NK-92 (cell line): ENCODE data around the gene FUBP1.
A peak's percentile ranks its signal among the peaks of the same experiment; 100 is the strongest.
"Not testable (repeated sequence)": the region's sequence is repeated elsewhere in the genome, so short reads cannot be mapped to it uniquely, and the experiment has no call there.

Source experiments
- DNase-seq: peaks from one replicate; lab custom pipeline; 2025; ENCODE audit not compliant: unreplicated experiment; lab: John Stamatoyannopoulos, UW

FUBP1 gene

DNA sequence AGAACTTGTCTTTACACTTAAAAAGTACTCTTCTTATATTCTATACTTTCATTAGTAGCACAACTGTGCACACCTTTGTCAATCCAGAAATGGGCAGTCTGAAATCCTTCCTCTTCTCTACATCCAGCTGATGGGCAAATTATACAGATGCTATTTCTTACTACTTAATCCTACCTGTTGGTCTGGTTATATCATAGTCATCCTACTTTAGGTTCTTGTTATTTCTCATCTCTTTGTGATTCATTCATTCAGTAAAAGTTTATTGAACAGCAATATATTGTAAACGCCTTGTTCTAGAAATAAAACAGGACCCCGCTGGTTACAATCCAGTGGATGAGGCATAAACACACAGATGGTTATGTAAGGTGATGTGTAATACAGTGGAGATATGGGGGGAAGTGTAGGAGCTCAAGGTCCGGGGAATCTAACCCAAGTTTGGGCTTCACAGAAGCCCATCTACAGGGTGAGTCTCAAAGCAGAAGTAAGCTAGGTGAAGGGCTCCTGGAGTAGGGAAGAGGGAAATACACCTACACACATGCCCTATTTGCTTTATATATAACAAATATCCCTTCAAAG lies 11.8 kb upstream of the FUBP1 start:
- DNase-seq, result no peak

- DNase-seq, result no peak
Observed at GRCh38 chr1:77989744-77990143, 10.9 kb upstream of the FUBP1 start.

DNA sequence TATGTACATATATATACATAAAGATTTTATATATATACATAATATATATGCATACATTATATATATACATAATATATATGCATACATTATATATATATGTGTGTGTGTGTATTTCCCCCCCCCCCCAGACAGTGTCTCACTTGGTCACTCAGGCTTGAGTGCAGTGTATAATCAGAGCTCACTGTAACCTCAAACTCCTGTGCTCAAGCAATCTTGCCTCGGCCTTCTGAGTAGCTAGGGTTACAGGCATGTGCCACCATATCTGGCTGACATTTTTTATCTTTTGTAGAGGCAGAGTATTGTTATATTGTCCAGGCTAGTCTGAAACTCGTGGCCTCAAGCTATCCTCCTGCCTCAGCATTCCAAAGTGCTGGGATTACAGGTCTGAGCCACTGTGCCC lies 9.0 kb upstream of the FUBP1 start:
- DNase-seq, result no peak

- no peak for DNase-seq
Observed at GRCh38 chr1:77986810-77987209, 7.9 kb upstream of the FUBP1 start.

DNA sequence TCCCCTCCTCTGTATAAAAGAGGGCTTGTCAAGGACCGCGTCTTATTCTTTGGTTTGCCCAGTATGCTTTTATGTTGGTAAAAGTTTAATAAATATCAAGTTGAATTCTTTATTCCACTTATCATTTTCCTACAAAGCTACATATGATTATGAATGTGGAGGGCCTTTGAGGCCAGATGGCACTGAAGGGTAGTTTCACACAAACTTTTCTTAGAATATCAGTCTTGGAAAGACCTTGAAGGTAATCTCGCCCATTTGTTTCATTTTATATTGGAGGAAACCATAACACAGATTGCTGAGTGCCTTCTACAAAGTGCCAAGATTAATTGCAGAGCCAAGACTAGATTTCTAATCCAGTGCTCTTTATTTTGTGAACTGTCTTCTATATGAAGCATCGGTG lies 5.8 kb upstream of the FUBP1 start:
- no peak for DNase-seq

DNA sequence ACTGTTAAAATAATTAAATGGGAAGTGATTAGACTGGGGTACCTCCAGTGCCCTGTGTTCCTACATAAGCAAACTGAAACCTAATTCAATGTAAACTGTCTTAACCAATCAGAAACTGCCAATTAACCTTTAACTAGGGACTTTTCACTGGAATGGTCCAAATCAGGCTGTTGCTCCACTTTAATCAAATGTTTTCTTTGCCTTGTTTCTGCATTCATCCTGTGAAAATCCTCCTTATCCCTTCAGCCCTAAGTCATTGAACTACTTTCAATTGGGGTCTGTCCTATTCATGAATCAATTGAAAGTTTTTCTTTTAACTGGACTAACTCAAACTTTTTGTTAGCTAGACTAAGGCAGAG lies 5.1 kb upstream of the FUBP1 start:
- no peak for DNase-seq

DNA sequence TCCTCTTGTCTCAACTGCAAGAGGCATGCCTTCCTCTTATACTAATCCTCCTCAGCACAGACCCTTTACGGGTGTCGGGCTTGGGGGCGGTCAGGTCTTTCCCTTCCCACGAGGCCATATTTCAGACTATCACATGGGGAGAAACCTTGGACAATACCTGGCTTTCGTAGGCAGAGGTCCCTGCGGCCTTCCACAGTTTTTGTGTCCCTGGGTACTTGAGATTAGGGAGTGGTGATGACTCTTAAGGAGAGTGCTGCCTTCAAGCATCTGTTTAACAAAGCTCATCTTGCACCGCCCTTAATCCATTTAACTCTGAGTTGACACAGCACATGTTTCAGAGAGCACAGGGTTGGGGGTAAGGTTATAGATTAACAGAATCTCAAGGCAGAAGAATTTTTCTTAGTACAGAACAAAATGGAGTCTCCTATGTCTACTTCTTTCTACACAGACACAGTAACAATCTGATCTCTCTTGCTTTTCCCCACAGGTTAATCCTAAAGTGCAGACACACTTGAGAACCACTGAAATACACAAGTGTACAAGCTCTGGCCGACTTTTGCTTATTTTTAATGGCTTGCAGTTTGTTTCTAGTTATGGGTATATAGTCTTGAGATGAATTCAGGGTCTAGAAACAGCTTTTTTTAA lies 4.6 kb upstream of the FUBP1 start:
- not testable (repeated sequence) for DNase-seq

DNA sequence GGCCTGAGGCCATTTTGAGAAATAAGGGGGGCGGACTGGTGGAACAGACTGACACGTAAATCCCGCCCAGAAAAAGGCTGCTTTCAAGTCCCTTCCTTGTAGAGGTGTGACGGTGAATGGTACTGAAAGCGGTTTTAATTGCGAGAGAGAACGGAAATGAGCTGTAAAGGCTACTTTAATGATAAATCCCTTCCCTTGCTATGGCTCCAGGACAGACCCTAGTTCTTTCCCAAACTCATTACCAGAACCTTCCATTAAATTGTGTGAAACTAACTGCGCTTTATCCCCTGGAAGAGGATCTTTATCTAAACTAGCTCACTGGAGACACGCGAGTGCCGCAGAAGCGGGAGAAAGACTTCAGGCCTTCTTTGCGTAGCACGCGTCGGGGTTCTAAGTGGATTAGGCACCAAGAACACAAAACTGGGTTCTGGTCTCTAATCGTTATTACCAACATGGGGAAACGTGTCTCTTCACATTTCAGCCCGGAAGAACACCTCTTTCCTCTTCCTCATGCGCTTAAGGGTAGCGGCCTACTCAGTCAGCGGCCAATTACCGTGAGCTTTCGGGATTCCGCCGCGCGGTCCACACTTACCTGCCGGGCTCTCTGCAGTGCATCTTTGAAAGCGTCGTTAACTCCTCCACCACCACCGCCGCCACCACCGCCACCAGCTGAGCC lies 441 bp downstream of the FUBP1 start:
- DNase-seq, result peak; percentile 23

- DNase-seq, result no peak
Observed at GRCh38 chr1:77977989-77978292, 931 bp downstream of the FUBP1 start.

DNA sequence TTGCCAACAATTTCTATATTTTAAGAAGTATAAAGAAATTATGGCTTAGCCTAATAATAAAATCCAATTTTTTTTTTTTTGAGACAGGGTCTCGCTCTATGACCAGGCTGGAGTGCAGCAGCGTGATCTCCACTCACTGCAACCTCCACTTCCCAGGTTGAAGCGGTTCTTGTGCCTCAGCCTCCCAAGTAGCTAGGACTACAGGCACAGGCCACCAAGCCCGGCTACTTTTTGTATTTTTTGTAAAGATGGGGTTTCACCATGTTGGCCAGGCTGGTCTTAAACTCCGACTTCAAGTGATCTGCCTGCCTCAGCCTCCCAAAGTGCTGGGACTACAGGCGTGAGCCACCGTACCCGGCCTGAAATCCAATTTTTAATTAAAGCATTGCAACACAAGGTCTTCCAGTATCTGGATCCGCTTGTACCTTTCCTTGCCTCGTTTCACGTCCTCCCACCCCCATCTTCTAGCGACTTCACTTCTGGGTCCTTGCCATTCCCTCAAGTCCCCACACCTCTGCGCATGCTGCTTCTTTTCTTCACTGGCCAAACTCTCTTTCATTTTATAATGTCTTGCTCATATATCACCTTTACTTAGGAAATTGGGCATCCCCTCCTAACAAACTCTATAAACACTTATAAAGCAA lies 2.3 kb downstream of the FUBP1 start:
- no peak for DNase-seq

DNA sequence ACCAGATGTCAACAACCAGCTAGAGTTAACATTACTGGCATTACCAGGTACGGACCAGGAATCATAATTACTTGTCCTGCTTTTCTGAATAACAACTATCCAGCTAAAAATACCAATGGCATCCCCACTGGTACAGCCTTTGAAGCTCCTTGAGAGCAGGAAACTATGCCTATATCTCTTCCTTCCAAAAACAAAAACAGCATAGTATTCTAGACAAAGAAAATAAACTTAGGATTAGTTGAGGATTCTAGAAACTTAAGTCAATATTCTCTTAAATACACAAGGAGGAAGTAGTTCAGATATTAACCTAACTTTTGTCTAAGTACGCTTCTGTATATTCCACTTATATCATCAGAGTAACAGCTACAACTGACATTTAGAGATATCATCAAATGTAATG lies 3.0 kb downstream of the FUBP1 start:
- no peak for DNase-seq

GRCh38 chr1:77975386-77975785 lies 3.5 kb downstream of the FUBP1 start:
- DNase-seq, result no peak

DNA sequence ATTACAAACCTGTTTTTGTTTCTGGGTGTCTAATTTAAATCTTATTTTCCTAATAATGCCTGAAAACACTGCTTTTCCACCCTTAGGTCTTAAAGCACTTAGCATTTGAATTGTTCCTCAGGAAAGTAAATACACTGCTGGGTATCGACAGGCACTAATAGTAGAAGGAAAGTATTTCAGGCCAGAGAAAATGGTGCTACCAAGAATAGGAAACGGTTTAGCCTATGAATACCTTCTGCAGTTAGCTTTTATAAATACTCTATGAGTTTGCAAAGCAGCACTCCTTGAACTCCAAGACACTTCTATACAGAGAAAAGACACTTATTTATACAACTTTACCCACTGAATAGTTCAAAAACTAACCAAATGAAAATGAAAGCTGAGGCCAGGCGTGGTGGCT lies 6.8 kb downstream of the FUBP1 start:
- DNase-seq, result no peak

GRCh38 chr1:77970192-77970591 lies 8.7 kb downstream of the FUBP1 start:
- no peak for DNase-seq

DNA sequence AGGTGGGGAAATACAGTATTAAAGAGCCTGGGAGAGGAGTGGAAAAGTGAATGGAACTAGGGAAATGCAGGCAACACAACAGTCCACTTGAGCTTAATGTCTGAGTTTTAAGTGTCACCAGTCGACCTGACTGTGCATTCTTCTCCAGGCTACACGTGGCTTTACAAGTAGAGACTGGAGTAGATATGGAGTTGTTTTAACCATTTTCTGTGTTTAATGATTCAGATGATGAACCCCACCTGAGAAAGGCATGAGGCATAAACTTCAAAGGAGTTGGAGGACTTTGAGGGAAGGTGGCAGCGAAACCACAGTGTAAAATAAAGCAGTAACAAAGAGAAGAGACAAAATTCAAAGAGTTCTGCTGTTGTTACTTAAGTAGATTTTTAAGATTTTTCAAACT lies 12.6 kb downstream of the FUBP1 start:
- DNase-seq, result no peak

- no peak for DNase-seq
Observed at GRCh38 chr1:77961392-77961791, 17.5 kb downstream of the FUBP1 start.

GRCh38 chr1:77958850-77959249 lies 20.0 kb downstream of the FUBP1 start:
- no peak for DNase-seq

DNA sequence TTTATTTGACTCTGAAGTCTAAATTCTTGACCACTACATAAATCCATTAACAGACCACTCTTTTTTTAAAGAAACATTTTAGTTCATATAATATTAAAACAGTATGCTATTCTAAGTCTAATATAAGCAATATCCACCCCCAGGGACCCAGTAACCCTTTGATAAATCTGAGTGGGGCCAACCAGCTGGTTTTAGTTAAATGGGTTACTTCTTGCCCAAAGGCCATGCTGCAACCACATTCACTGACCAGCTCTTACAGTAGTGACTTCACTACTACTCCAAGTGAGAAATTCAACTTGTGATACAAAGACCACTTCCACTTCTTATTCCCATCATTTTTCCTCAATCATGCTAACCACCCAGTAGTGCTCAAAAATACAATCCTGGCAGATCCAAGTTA lies 20.5 kb downstream of the FUBP1 start:
- DNase-seq, result no peak

DNA sequence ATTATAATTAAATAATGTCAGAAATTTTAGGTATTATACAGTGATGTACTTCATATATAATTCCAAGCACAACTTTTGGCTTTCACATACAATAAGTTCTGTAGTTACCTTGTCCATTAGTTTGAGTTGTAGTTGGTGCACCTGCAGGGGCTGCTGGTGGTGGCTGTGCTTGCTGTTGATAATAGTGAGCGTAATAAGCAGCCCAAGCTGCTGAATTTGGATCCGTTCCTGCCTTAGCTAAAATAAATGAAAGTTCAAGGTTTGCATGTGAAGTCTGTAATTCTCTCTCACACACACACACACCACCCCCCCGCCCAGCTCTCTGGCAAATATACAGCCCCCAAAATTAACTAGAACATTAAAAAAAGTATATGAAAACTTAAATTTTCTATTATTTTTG lies 22.4 kb downstream of the FUBP1 start:
- no peak for DNase-seq

- no peak for DNase-seq
Observed at GRCh38 chr1:77955709-77956108, 23.2 kb downstream of the FUBP1 start.

GRCh38 chr1:77954521-77954920 lies 24.4 kb downstream of the FUBP1 start:
- no peak for DNase-seq

DNA sequence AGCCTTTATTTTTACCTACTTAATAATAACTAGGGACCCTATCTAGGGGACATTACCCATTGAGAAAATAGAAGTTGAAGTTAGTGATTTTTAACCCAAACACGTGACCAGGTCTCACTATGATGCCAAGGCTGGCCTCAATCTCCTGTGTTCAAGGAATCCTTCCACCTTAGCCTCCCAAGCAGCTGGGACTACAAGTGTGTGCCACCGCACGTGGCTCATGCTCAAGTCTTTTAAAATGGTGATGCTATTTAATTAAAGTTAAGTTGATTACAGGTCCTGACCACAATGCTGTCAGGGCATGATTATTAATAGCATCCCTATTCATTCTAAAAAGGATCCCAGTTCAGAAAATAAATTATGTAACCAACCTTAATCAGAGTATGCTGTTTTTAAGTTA lies 25.0 kb downstream of the FUBP1 start:
- no peak for DNase-seq

- DNase-seq, result no peak
Observed at GRCh38 chr1:77951328-77951727, 27.5 kb downstream of the FUBP1 start.
